Neural cell (in vitro differentiated cells): ENCODE measurements around the gene CCDC85C. TPM values are rescaled to one million over a fixed set of nuclear protein-coding genes. Genes with fewer than 3 reads are reported as not detected.

Experiments used
- H2AFZ ChIP-seq: fragments of 200-600, 300-800 bp; sonication (generic), shearing (Covaris generic); 2 replicates; pipeline ENCODE4 v1.6.0; 2014; ENCODE audit warnings: low read depth, mild to moderate bottlenecking, antibody characterized with exemption, low read length, moderate library complexity
- H3F3A ChIP-seq: fragments of 200-600 bp; shearing (Covaris generic); 2 replicates; pipeline ENCODE4 v1.6.1; 2016; ENCODE audit warnings: mild to moderate bottlenecking, moderate library complexity, mixed read lengths, antibody characterized with exemption, low read length; ENCODE audit not compliant: insufficient read depth, poor library complexity, severe bottlenecking
- H3K27ac ChIP-seq: fragments of 200-600, 300-800 bp; sonication (generic), shearing (Covaris generic); 2 replicates; pipeline ENCODE4 v1.5.1; 2014; ENCODE audit warnings: mild to moderate bottlenecking, low read length, moderate library complexity
- H3K27me3 ChIP-seq: fragments of 300-800, 200-600 bp; sonication (generic), shearing (Covaris generic); 2 replicates; pipeline ENCODE4 v1.6.0; 2014; ENCODE audit warnings: mild to moderate bottlenecking, low read depth, low read length, moderate library complexity; ENCODE audit not compliant: insufficient read depth
- H3K36me3 ChIP-seq: fragments of 300-800, 200-600 bp; sonication (generic), shearing (Covaris generic); 2 replicates; pipeline ENCODE4 v1.5.1; 2014; ENCODE audit warnings: mild to moderate bottlenecking, antibody characterized with exemption, low read length, moderate library complexity; ENCODE audit not compliant: insufficient read depth
- H3K4me2 ChIP-seq: fragments of 300-800, 200-600 bp; sonication (generic), shearing (Covaris generic); 2 replicates; pipeline ENCODE4 v1.6.0; 2014; ENCODE audit warnings: mild to moderate bottlenecking, low read length
- H3K4me3 ChIP-seq: fragments of 300-800, 200-600 bp; sonication (generic), shearing (Covaris generic); 2 replicates; pipeline ENCODE4 v1.5.1; 2014; ENCODE audit warnings: mild to moderate bottlenecking, low read length, moderate library complexity
- H3K79me2 ChIP-seq: fragments of 200-600 bp; shearing (Covaris generic); replicated peaks from 2 replicates; pipeline ENCODE4 v1.6.0; 2014; ENCODE audit warnings: mild to moderate bottlenecking, low read length, moderate library complexity; ENCODE audit not compliant: insufficient read depth
- H3K9ac ChIP-seq: fragments of 300-800, 200-600 bp; sonication (generic), shearing (Covaris generic); 2 replicates; pipeline ENCODE4 v1.6.1; 2016; ENCODE audit warnings: mild to moderate bottlenecking, low read length, mixed read lengths
- H3K9me2 ChIP-seq: fragments of 200-600 bp; shearing (Covaris generic); 2 replicates; pipeline ENCODE4 v1.6.1; 2016; ENCODE audit warnings: mild to moderate bottlenecking, low read length, mixed read lengths; ENCODE audit not compliant: insufficient read depth
- H3K9me3 ChIP-seq: fragments of 200-600, 300-800 bp; sonication (generic), shearing (Covaris generic); 2 replicates; pipeline ENCODE4 v1.6.1; 2016; ENCODE audit warnings: mild to moderate bottlenecking, mixed run types, low read length, moderate library complexity, mixed read lengths
- H4K20me1 ChIP-seq: fragments of 200-600 bp; shearing (Covaris generic); 2 replicates; pipeline ENCODE4 v1.6.1; 2016; ENCODE audit warnings: mild to moderate bottlenecking, mixed run types; ENCODE audit not compliant: insufficient read depth
- CTCF ChIP-seq: fragments of 450-650 bp; IDR thresholded peaks from 2 replicates; pipeline ENCODE4 v1.5.1; 2014; ENCODE audit warnings: antibody characterized with exemption, mild to moderate bottlenecking, moderate library complexity; ENCODE audit not compliant: poor library complexity, severe bottlenecking
- EP300 ChIP-seq: fragments of 450-650 bp; conservative IDR thresholded peaks from 2 replicates; pipeline ENCODE4 v1.6.1; 2014; ENCODE audit warnings: antibody characterized with exemption, mild to moderate bottlenecking, moderate library complexity; ENCODE audit not compliant: poor library complexity, severe bottlenecking
- EZH2 ChIP-seq: fragments of 200-600, 300-800 bp; shearing (Covaris generic), sonication (generic); IDR thresholded peaks from 2 replicates; pipeline ENCODE4 v1.6.1; 2014; ENCODE audit warnings: antibody characterized with exemption, low read length, borderline replicate concordance, mild to moderate bottlenecking; ENCODE audit not compliant: insufficient read depth, poor library complexity, severe bottlenecking
- MXI1 ChIP-seq: fragments of 450-650 bp; conservative IDR thresholded peaks from 2 replicates; pipeline ENCODE4 v1.6.1; 2014; ENCODE audit warnings: antibody characterized with exemption, mild to moderate bottlenecking; ENCODE audit not compliant: poor library complexity, severe bottlenecking
- POLR2AphosphoS5 ChIP-seq: IDR thresholded peaks from 2 replicates; pipeline ENCODE4 v1.6.1; 2012
- RAD21 ChIP-seq: fragments of 450-650 bp; conservative IDR thresholded peaks from 2 replicates; pipeline ENCODE4 v1.6.1; 2014; ENCODE audit warnings: antibody characterized with exemption, mild to moderate bottlenecking, moderate library complexity
- REST ChIP-seq: IDR thresholded peaks from 2 replicates; pipeline ENCODE4 v1.6.1; 2012; ENCODE audit warnings: borderline replicate concordance
- SMC3 ChIP-seq: fragments of 450-650 bp; conservative IDR thresholded peaks from 2 replicates; pipeline ENCODE4 v1.6.1; 2014; ENCODE audit warnings: antibody characterized with exemption, mild to moderate bottlenecking, moderate library complexity; ENCODE audit not compliant: poor library complexity
- TAF1 ChIP-seq: IDR thresholded peaks from 2 replicates; pipeline ENCODE4 v1.6.1; 2012; ENCODE audit warnings: low read depth
- polyA plus RNA-seq: library from polyadenylated mRNA; depleted of rRNA; stranded (reverse); fragments of >200 nt; gene quantifications from 2 replicates; pipeline ENCODE4 v1.2.3, GENCODE V29; 2014

The CCDC85C gene
- polyA plus RNA-seq, 1 donor from 2014 or later = 24.8 TPM

- H4K20me1 ChIP-seq = no peaks in the 10 kb centered on the region
- no peaks in the 10 kb centered on the region for H3K36me3 ChIP-seq
- no peaks in the 10 kb centered on the region for H3K27me3 ChIP-seq
- peaks cover 17% of the 10 kb centered on the region for H3K79me2 ChIP-seq
- H3F3A ChIP-seq = no peaks in the 10 kb centered on the region
- H3K9ac ChIP-seq = no peak overlapping the region
- H3K27ac ChIP-seq = no peak overlapping the region
- H3K4me2 ChIP-seq = no peak overlapping the region
- no peak overlapping the region for H3K4me3 ChIP-seq
- H3K9me3 ChIP-seq = no peaks in the 10 kb centered on the region
- H3K9me2 ChIP-seq = no peaks in the 10 kb centered on the region
- no peak overlapping the region for H2AFZ ChIP-seq
- TF ChIP-seq MXI1 = no peak
- no peak for TF ChIP-seq RAD21
- no peak for TF ChIP-seq EZH2
- no peak for TF ChIP-seq POLR2AphosphoS5
- TF ChIP-seq EP300 = no peak
- TF ChIP-seq TAF1 = no peak
- no peak for TF ChIP-seq REST
- TF ChIP-seq CTCF = no peak
- no peak for TF ChIP-seq SMC3
These were observed 51.9 kb downstream of the CCDC85C start for GRCh38 chr14:99552021-99552553.

DNA sequence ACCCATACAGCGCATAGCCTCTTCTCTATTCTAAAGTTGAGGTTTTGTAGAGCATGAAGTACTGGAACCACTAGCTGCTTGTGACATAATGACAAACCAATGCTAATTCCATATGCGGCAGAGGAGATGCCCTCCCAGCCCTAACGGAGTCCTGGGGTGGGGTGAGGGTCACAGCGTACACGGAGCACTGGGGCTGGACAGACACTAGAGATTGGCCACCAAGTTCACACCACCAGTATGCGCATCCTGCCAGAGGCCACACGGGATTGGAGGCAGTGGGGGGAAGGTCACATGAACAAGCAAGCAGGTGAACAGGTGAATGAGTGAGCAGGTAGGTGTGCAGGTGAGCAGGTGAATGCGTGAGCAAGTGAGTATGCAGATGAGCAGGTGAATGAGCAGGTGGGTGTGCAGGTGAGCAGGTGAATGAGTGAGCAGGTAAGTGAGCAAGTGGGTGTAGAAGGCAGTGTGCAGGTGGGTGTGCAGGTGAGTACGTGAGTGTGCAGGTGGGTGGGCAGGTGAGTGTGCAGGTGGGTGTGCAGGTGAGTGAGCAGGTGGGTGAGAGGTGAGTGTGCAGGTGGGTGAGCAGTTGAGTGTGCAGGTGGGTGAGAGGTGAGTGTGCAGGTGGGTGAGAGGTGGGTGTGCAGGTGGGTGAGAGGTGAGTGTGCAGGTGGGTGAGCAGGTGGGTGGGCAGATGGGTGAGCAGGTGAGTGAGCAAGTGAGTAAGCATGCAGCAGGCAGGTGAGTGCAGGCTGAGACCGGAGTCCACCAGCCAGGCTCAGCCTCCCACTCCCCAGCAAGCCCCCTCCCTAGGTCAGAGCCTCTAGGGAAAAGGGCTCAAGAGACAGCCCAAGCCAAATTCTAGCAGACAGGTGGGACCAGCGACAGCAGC lies 52.7 kb downstream of the CCDC85C start:
- Histone ChIP-seq H3K27me3 (no peaks in the 10 kb centered on the region), H3K9me3 (no peaks in the 10 kb centered on the region), H3K36me3 (no peaks in the 10 kb centered on the region), H3K9ac (no peak overlapping the region), H3F3A (no peaks in the 10 kb centered on the region), H3K27ac (no peak overlapping the region), H3K4me2 (no peak overlapping the region), H4K20me1 (no peaks in the 10 kb centered on the region), H3K4me3 (no peak overlapping the region), H3K79me2 (peaks cover 17% of the 10 kb centered on the region), H3K9me2 (no peaks in the 10 kb centered on the region), H2AFZ (no peak overlapping the region)
- TF ChIP-seq TAF1 (no peak), RAD21 (no peak), SMC3 (no peak), POLR2AphosphoS5 (no peak), MXI1 (no peak), CTCF (no peak), REST (no peak), EP300 (no peak), EZH2 (no peak)
